ENCODE results near the gene PHKB.

DNA sequence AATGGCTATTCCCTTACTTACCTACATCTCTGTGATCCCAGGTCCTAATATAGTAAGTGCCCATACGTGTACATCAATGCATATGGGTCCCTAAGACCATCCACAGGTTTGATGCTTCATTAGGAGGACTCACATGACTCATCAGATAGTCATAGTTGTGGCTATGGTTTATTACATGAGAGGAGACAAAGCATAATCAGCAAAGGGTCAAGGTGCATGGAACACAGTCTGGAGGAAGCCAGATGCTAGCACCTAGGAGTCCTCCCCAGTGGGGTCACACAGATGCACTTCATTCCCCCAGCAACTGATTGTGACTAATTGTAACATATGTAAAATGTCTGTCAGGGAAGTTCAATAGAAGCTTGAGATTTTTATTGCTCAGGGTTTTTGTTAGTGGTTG, 42.8 kb downstream of the PHKB start:
- no peak for TF ChIP-seq POLR2A (IDR thresholded peaks at IDR 0.05; ENCODE audit: control extremely low read depth in 1 of 2, low read depth in 2 of 2, low read length in 2 of 2)
- no peak for TF ChIP-seq SIRT6 (IDR thresholded peaks at IDR 0.05; ENCODE audit: low read length)
- TF ChIP-seq CREB1 (IDR thresholded peaks at IDR 0.05): no peak
- no peak for TF ChIP-seq RAD21 (IDR thresholded peaks at IDR 0.05 in 1 of 2, conservative IDR thresholded peaks at IDR 0.05 in 1 of 2; ENCODE audit: low read depth in 2 of 2, low read length in 2 of 2)
- no peak for TF ChIP-seq USF2 (IDR thresholded peaks at IDR 0.05; ENCODE audit: low read length)
- no peak for TF ChIP-seq MAFK (IDR thresholded peaks at IDR 0.05; ENCODE audit: low read depth, low read length)
- TF ChIP-seq CTCF (IDR thresholded peaks at IDR 0.05; ENCODE audit: control extremely low read depth in 1 of 3, insufficient read depth in 1 of 3, low read depth in 1 of 3, low read length in 3 of 3): no peak
- no peak for TF ChIP-seq RFX5 (IDR thresholded peaks at IDR 0.05; ENCODE audit: borderline replicate concordance, low read depth, low read length)

Measured in H1 (cell line).